GM23248 (cell line): Measurements from ENCODE around the gene PIEZO2.

Source experiments
- EZH2 ChIP-seq: fragments of 200-600 bp; sonication (generic); IDR thresholded peaks from 2 replicates; pipeline ENCODE4 v1.6.1; 2018; ENCODE audit warnings: antibody characterized with exemption, mild to moderate bottlenecking; ENCODE audit not compliant: insufficient read depth, poor library complexity, severe bottlenecking
- EZH2phosphoT487 ChIP-seq: fragments of 200-600 bp; sonication (generic); IDR thresholded peaks from 2 replicates; pipeline ENCODE4 v1.6.1; 2018; ENCODE audit warnings: antibody characterized with exemption, moderate library complexity, mild to moderate bottlenecking, low read depth; ENCODE audit not compliant: insufficient read depth

- TF ChIP-seq EZH2phosphoT487 (no peak), EZH2 (no peak)
Measured at GRCh38 chr18:11159844-11160243, 10.5 kb upstream of the PIEZO2 start.
